Astrocyte (in vitro differentiated cells and primary cell): ENCODE measurements around the gene CREB1. TPM values are rescaled to one million over a fixed set of nuclear protein-coding genes. Genes with fewer than 3 reads are reported as not detected.

Experiments
- DNase-seq: peaks from one replicate; pipeline ENCODE4 v3.0.0-alpha.2; 2010; ENCODE audit warnings: low read depth
- FAIRE-seq: peaks from 2 replicates; lab custom pipeline; 2011; peaks lifted over from hg19 to GRCh38; lab: Jason Lieb, UNC
- H2AFZ ChIP-seq: 2 replicates; pipeline ENCODE4 v1.6.0; 2012; ENCODE audit warnings: low read depth, low read length, inconsistent platforms
- H3K27ac ChIP-seq: 2 replicates; pipeline ENCODE4 v1.5.1; 2011; ENCODE audit warnings: low read depth, low read length, inconsistent platforms
- H3K27me3 ChIP-seq: 2 replicates; pipeline ENCODE4 v1.6.0; 2011; ENCODE audit warnings: low read length, inconsistent platforms; ENCODE audit not compliant: insufficient read depth
- H3K36me3 ChIP-seq: 2 replicates; pipeline ENCODE4 v1.5.1; 2011; ENCODE audit warnings: low read length, inconsistent platforms; ENCODE audit not compliant: insufficient read depth
- H3K4me1 ChIP-seq: 2 replicates; pipeline ENCODE4 v1.5.1; 2011; ENCODE audit warnings: low read length, inconsistent platforms; ENCODE audit not compliant: insufficient read depth
- H3K4me2 ChIP-seq: 2 replicates; pipeline ENCODE4 v1.6.0; 2012; ENCODE audit warnings: low read length, inconsistent platforms
- H3K4me3 ChIP-seq: 2 replicates; pipeline ENCODE4 v1.5.1; 2011; ENCODE audit warnings: low read depth, mild to moderate bottlenecking, low read length, inconsistent platforms; ENCODE audit not compliant: insufficient read depth
- H3K79me2 ChIP-seq: 2 replicates; pipeline ENCODE4 v1.6.0; 2012; ENCODE audit warnings: mild to moderate bottlenecking, low read length, inconsistent platforms; ENCODE audit not compliant: insufficient read depth
- H3K9ac ChIP-seq: 2 replicates; pipeline ENCODE4 v1.6.0; 2012; ENCODE audit warnings: mild to moderate bottlenecking, low read length, inconsistent platforms
- H3K9me3 ChIP-seq: 2 replicates; pipeline ENCODE4 v1.5.1; 2012; ENCODE audit warnings: low read depth, mild to moderate bottlenecking, low read length, inconsistent platforms; ENCODE audit not compliant: insufficient read depth
- H4K20me1 ChIP-seq: 2 replicates; pipeline ENCODE4 v1.6.0; 2012; ENCODE audit warnings: low read length, inconsistent platforms; ENCODE audit not compliant: insufficient read depth
- H3K27ac Mint-ChIP-seq: one replicate; pipeline ENCODE4 v1.8.0; 2021; ENCODE audit warnings: mild to moderate bottlenecking, mixed read lengths; ENCODE audit not compliant: unreplicated experiment
- H3K27me3 Mint-ChIP-seq: one replicate; pipeline ENCODE4 v1.8.0; 2021; ENCODE audit warnings: low read depth, mixed read lengths; ENCODE audit not compliant: unreplicated experiment
- H3K36me3 Mint-ChIP-seq: one replicate; pipeline ENCODE4 v1.8.0; 2021; ENCODE audit warnings: low read depth, mixed read lengths; ENCODE audit not compliant: unreplicated experiment
- H3K4me1 Mint-ChIP-seq: one replicate; pipeline ENCODE4 v1.8.0; 2021; ENCODE audit warnings: low read depth, mixed read lengths; ENCODE audit not compliant: unreplicated experiment
- H3K4me3 Mint-ChIP-seq: one replicate; pipeline ENCODE4 v1.8.0; 2021; ENCODE audit warnings: mild to moderate bottlenecking, moderate library complexity, mixed read lengths; ENCODE audit not compliant: unreplicated experiment
- H3K9me3 Mint-ChIP-seq: one replicate; pipeline ENCODE4 v1.8.0; 2021; ENCODE audit warnings: mild to moderate bottlenecking, mixed read lengths; ENCODE audit not compliant: unreplicated experiment
- EZH2 ChIP-seq: IDR thresholded peaks from 2 replicates; pipeline ENCODE4 v1.6.1; 2012; ENCODE audit warnings: mild to moderate bottlenecking, low read length, inconsistent platforms; ENCODE audit not compliant: insufficient read depth
- total RNA-seq: library from RNA; stranded (reverse); gene quantifications from 2 replicates; pipeline ENCODE4 v1.2.1, GENCODE V29; 2021
- TF ChIP-seq, protein P1 (sequence below): IDR thresholded peaks from 2 replicates; pipeline ENCODE4 v1.5.1; 2011; ENCODE audit warnings: low read depth, mild to moderate bottlenecking, inconsistent platforms, low read length, moderate library complexity; ENCODE audit not compliant: insufficient read depth

CREB1 gene
- total RNA-seq, 1 donor from 2014 or later, result 63.3 TPM

DNA sequence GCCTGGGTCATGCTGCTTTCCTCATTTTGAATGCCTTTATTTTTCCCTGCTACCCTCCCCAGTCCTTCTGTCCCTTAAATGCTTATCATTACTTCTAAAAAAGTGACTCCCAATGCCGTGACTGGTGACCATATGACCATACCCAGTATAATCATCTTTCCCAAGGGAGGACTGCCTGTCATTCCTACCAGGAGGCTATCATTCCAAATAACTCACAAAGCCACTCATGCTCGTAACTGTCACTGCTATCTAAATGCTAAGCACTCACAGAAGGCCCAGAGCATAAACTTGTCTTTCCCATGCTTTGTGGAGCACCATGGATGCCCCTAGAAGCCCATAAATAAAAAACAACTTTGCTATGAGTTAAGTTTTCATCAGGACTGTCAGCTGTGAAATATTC is 38.7 kb upstream of the CREB1 start:
- Histone ChIP-seq H3K79me2 (no peaks in the 10 kb centered on the region), H3K9me3 (no peaks in the 10 kb centered on the region), H3K9ac (no peak overlapping the region), H3K36me3 (no peaks in the 10 kb centered on the region), H2AFZ (no peak overlapping the region), H3K4me1 (peaks cover 11% of the 10 kb centered on the region), H4K20me1 (no peaks in the 10 kb centered on the region), H3K27me3 (no peaks in the 10 kb centered on the region), H3K4me3 (no peak overlapping the region), H3K27ac (no peak overlapping the region), H3K4me2 (no peak overlapping the region)
- peaks cover 22% of the 10 kb centered on the region for H3K4me1 Mint-ChIP-seq
- H3K27ac Mint-ChIP-seq, result no peak overlapping the region
- TF ChIP-seq EZH2, result no peak
- TF ChIP-seq, protein P1, sequence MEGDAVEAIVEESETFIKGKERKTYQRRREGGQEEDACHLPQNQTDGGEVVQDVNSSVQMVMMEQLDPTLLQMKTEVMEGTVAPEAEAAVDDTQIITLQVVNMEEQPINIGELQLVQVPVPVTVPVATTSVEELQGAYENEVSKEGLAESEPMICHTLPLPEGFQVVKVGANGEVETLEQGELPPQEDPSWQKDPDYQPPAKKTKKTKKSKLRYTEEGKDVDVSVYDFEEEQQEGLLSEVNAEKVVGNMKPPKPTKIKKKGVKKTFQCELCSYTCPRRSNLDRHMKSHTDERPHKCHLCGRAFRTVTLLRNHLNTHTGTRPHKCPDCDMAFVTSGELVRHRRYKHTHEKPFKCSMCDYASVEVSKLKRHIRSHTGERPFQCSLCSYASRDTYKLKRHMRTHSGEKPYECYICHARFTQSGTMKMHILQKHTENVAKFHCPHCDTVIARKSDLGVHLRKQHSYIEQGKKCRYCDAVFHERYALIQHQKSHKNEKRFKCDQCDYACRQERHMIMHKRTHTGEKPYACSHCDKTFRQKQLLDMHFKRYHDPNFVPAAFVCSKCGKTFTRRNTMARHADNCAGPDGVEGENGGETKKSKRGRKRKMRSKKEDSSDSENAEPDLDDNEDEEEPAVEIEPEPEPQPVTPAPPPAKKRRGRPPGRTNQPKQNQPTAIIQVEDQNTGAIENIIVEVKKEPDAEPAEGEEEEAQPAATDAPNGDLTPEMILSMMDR, result no peak
- no peaks in the 10 kb centered on the region for H3K36me3 Mint-ChIP-seq
- H3K4me3 Mint-ChIP-seq, result no peak overlapping the region
- H3K27me3 Mint-ChIP-seq, result no peaks in the 10 kb centered on the region
- FAIRE-seq, result no peak
- DNase-seq, result no peak
- no peaks in the 10 kb centered on the region for H3K9me3 Mint-ChIP-seq

DNA sequence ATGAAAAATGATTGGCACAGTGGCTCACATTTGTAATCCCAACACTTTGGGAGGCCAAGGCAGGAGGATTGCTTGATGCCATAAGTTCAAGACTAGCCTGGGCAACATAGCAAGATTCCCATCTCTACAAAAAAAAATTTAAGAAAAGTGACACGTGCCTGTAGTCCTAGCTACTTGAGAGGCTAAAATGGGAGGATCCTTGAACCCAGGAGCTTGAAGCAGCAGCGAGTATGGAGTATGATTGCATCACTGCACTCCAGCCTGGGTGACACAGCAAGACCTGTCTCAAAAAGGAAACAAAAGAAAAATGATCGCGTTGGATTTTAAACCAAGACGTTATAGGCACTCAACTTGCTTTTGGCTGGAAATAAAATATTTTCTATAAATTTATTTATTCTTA is 37.8 kb upstream of the CREB1 start:
- FAIRE-seq, result no peak
- no peak overlapping the region for H3K27ac ChIP-seq
- Mint-ChIP-seq H3K36me3 (no peaks in the 10 kb centered on the region), H3K4me3 (no peak overlapping the region), H3K27me3 (no peaks in the 10 kb centered on the region), H3K27ac (no peak overlapping the region), H3K9me3 (no peaks in the 10 kb centered on the region), H3K4me1 (peaks cover 22% of the 10 kb centered on the region)
- TF ChIP-seq EZH2, result no peak
- TF ChIP-seq, protein P1, result no peak
- no peak for DNase-seq
- H3K4me1 ChIP-seq, result peaks cover 11% of the 10 kb centered on the region
- H3K4me2 ChIP-seq, result no peak overlapping the region
- no peak overlapping the region for H3K9ac ChIP-seq
- no peak overlapping the region for H2AFZ ChIP-seq
- no peaks in the 10 kb centered on the region for H3K27me3 ChIP-seq
- H3K79me2 ChIP-seq, result no peaks in the 10 kb centered on the region
- no peaks in the 10 kb centered on the region for H3K36me3 ChIP-seq
- no peak overlapping the region for H3K4me3 ChIP-seq
- no peaks in the 10 kb centered on the region for H4K20me1 ChIP-seq
- no peaks in the 10 kb centered on the region for H3K9me3 ChIP-seq

DNA sequence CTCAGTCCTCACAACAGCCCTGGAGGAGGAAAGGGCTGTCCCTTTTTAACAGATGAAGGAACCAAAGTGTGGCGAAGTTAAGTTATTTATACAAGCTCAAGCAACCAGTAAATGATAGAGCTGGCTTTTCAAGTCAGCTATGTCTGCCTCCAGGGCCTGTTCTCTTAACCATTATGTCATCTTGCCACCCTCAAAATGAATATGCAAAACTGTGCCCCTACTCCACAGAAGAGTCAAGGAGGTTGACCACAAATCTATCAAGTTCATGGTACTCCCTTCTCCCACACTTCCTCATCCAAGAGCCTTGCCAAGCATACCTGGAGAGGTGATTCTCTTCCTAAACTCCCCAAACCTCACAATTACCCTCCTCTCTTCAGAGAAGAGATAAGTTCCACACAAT is 37.3 kb upstream of the CREB1 start:
- Histone ChIP-seq H3K79me2 (no peaks in the 10 kb centered on the region), H3K4me3 (no peak overlapping the region), H3K36me3 (no peaks in the 10 kb centered on the region), H3K27ac (no peak overlapping the region), H3K4me2 (no peak overlapping the region), H3K9me3 (no peaks in the 10 kb centered on the region), H4K20me1 (no peaks in the 10 kb centered on the region), H3K27me3 (no peaks in the 10 kb centered on the region), H2AFZ (no peak overlapping the region), H3K4me1 (peaks cover 11% of the 10 kb centered on the region), H3K9ac (no peak overlapping the region)
- no peak for TF ChIP-seq EZH2
- TF ChIP-seq, protein P1, result no peak
- no peaks in the 10 kb centered on the region for H3K27me3 Mint-ChIP-seq
- H3K4me1 Mint-ChIP-seq, result peaks cover 22% of the 10 kb centered on the region
- FAIRE-seq, result no peak
- H3K4me3 Mint-ChIP-seq, result no peak overlapping the region
- no peaks in the 10 kb centered on the region for H3K9me3 Mint-ChIP-seq
- DNase-seq, result no peak
- H3K36me3 Mint-ChIP-seq, result no peaks in the 10 kb centered on the region
- H3K27ac Mint-ChIP-seq, result no peak overlapping the region
